Frontal cortex (tissue), 4 donors: ENCODE data around the gene ARHGAP4. TPM values are rescaled to one million over a fixed set of nuclear protein-coding genes. Genes with fewer than 3 reads are reported as not detected.

Experiments used
- DNase-seq, 2 donors: peaks; one replicate each; pipeline ENCODE4 v3.0.0; 2012; ENCODE audit warnings: low spot score in 2 of 2
- FAIRE-seq: peaks from 2 replicates; lab custom pipeline; 2012; peaks lifted over from hg19 to GRCh38; lab: Jason Lieb, UNC
- total RNA-seq: library from RNA; depleted of rRNA; stranded (reverse); fragments of >200 nt; gene quantifications from one replicate; pipeline ENCODE4 v1.2.3, GENCODE V29; 2014
- donor health status: control.
- donor health status: control.
- donor health status: control.

The ARHGAP4 gene
- total RNA-seq, 1 donor from 2014 or later: 5.7 TPM

GRCh38 chrX:153930011-153930910, 4.2 kb upstream of the ARHGAP4 start:
- DNase-seq (no peak), FAIRE-seq (no peak)

- DNase-seq (no peak), FAIRE-seq (no peak)
Observed at GRCh38 chrX:153929576-153929975, 3.5 kb upstream of the ARHGAP4 start.

- DNase-seq: no peak
- FAIRE-seq: no peak
Observed at GRCh38 chrX:153928846-153929245, 2.8 kb upstream of the ARHGAP4 start.

GRCh38 chrX:153927922-153928760, 2.1 kb upstream of the ARHGAP4 start:
- DNase-seq: peak; percentile 93 to 99
- FAIRE-seq: no peak

GRCh38 chrX:153927672-153927921, 1.5 kb upstream of the ARHGAP4 start:
- no peak for DNase-seq
- no peak for FAIRE-seq

- DNase-seq (no peak), FAIRE-seq (no peak)
Observed at GRCh38 chrX:153926858-153927671, 1.0 kb upstream of the ARHGAP4 start.

- FAIRE-seq: no peak
- no peak for DNase-seq
Observed at GRCh38 chrX:153926552-153926857, 441 bp upstream of the ARHGAP4 start.

- DNase-seq (no peak), FAIRE-seq (no peak)
Observed at GRCh38 chrX:153925387-153925738, 701 bp downstream of the ARHGAP4 start.

- no peak for FAIRE-seq
- DNase-seq: peak in 1 of 2 donors; percentile 57
Observed at GRCh38 chrX:153924149-153924861, 1.8 kb downstream of the ARHGAP4 start.

GRCh38 chrX:153922932-153923857, 2.9 kb downstream of the ARHGAP4 start:
- DNase-seq: peak; percentile 63 to 64
- no peak for FAIRE-seq

- DNase-seq (no peak), FAIRE-seq (no peak)
Observed at GRCh38 chrX:153921511-153922446, 4.3 kb downstream of the ARHGAP4 start.

- FAIRE-seq (no peak), DNase-seq (no peak)
Observed at GRCh38 chrX:153921070-153921469, 5.0 kb downstream of the ARHGAP4 start.

- no peak for FAIRE-seq
- DNase-seq: no peak
Observed at GRCh38 chrX:153920546-153920945, 5.5 kb downstream of the ARHGAP4 start.

GRCh38 chrX:153919281-153919680, 6.8 kb downstream of the ARHGAP4 start:
- no peak for FAIRE-seq
- DNase-seq: no peak

GRCh38 chrX:153917869-153918268, 8.2 kb downstream of the ARHGAP4 start:
- no peak for FAIRE-seq
- no peak for DNase-seq

GRCh38 chrX:153913701-153914100, 12.4 kb downstream of the ARHGAP4 start:
- DNase-seq (no peak), FAIRE-seq (no peak)

- no peak for FAIRE-seq
- DNase-seq: no peak
Observed at GRCh38 chrX:153913211-153913610, 12.9 kb downstream of the ARHGAP4 start.

- DNase-seq (no peak), FAIRE-seq (no peak)
Observed at GRCh38 chrX:153911798-153912197, 14.3 kb downstream of the ARHGAP4 start.
